GM18505 (cell line): Measurements from ENCODE around the gene CD1C.
"Not testable (repeated sequence)": the region's sequence is repeated elsewhere in the genome, so short reads cannot be mapped to it uniquely, and the experiment has no call there.

Experiments used
- ATAC-seq: cut with Tn5 transposase; IDR thresholded peaks from one replicate; pipeline ENCODE4 v1.9.1; 2021; ENCODE audit not compliant: unreplicated experiment
- POLR2A ChIP-seq: IDR thresholded peaks from 4 replicates; pipeline ENCODE4 v1.6.1; 2011; ENCODE audit warnings: borderline replicate concordance; ENCODE audit not compliant: insufficient read depth, insufficient read length; ENCODE audit errors: extremely low read depth

Gene CD1C

DNA sequence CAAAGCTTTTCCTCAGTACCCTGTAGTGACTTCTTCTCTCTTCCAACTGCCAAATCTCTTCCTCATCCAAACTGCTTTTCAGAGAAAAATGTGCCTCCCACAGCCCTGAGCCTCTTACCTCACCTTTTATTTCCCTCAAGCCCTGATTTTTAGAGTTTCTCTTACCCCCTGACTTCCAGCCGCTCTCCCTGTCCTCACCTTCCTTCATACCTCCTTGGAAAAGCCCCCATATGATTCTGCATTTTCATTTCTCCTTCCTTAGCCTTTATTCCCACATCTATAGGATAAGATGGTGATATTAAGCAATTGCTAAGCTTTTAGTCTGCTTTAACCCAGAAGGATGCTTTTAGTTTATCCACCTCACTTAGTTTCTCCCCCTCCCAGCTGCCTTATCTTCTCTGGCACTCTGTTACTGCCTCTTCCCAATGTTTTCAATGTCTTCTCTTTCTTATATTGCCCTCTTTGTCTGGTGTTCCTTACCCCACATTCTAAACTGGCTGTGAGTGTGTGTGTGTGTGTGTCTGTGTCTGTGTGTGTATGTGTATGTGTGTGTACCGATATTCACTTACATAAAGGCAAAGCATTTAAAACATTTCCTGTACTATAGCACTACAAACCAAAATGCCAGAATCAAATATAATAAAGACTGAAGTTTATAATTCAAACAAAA lies 41.9 kb downstream of the CD1C start, which contains the start of gene CD1B:
CD1B (minus strand) TSS at position 51 of the 670 bp plus-strand sequence. CDS start 108 bp downstream, outside the sequence.
- no peak for ATAC-seq
- no peak for TF ChIP-seq POLR2A

- TF ChIP-seq POLR2A: no peak
- ATAC-seq: no peak
These were observed 43.9 kb downstream of the CD1C start for GRCh38 chr1:158333405-158334155.

- ATAC-seq: no peak
- no peak for TF ChIP-seq POLR2A
These were observed 44.9 kb downstream of the CD1C start for GRCh38 chr1:158334526-158335212.

DNA sequence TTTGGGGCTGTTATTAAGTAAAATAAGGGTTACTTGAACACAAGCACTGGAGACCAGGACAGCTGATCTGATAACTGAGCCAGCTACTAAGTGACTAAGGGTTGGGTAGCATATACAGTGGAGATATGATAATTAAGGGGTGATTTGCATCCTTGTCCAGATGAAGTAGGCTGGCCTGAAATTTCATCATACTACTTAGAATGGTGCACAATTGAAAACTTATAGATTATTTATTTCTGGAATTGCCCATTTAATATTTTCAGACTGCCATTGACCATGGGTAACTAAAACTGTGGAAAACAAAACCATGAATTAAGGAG lies 45.5 kb downstream of the CD1C start:
- no peak for ATAC-seq
- TF ChIP-seq POLR2A: no peak

DNA sequence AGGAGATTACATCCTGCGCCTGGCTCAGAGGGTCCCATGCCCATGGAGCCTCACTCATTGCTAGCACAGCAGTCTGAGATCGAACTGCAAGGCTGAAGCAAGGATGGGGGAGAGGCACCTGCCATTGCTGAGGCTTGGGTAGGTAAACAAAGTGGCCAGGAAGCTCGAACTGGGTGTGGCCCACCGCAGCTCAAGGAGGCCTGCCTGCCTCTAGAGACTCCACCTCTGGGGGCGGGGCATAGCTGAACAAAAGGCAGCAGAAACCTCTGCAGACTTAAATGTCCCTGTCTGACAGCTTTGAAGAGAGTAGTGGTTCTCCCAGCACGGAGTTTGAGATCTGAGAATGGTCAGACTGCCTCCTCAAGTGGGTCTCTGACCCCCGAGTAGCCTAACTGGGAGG lies 46.7 kb downstream of the CD1C start:
- ATAC-seq: not testable (repeated sequence)
